GM12872 (cell line): ENCODE measurements around the gene TOMM6.

ENCODE experiments used
- CTCF ChIP-seq: IDR thresholded peaks from 3 replicates; pipeline ENCODE4 v1.5.1; 2011; ENCODE audit warnings: low read depth, mild to moderate bottlenecking, low read length, moderate library complexity; ENCODE audit not compliant: insufficient read depth

Gene TOMM6

GRCh38 chr6:41823178-41823577 lies 35.7 kb downstream of the TOMM6 start:
- TF ChIP-seq CTCF, result no peak

- no peak for TF ChIP-seq CTCF
These were observed 37.4 kb downstream of the TOMM6 start for GRCh38 chr6:41824571-41825569.

- no peak for TF ChIP-seq CTCF
These were observed 39.0 kb downstream of the TOMM6 start for GRCh38 chr6:41826343-41827022.

- TF ChIP-seq CTCF, result no peak
These were observed 44.8 kb downstream of the TOMM6 start for GRCh38 chr6:41832263-41832662.

GRCh38 chr6:41836022-41836659 lies 48.6 kb downstream of the TOMM6 start:
- no peak for TF ChIP-seq CTCF

GRCh38 chr6:41836660-41837052 lies 49.2 kb downstream of the TOMM6 start:
- TF ChIP-seq CTCF, result no peak
